ENCODE data around the gene FICD. TPM values are rescaled to one million over a fixed set of nuclear protein-coding genes. Genes with fewer than 3 reads are reported as not detected.
A peak's percentile ranks its signal among the peaks of the same experiment; 100 is the strongest.

Gene FICD
- total RNA-seq, 1 donor from 2014 or later: 3.6 TPM

DNA sequence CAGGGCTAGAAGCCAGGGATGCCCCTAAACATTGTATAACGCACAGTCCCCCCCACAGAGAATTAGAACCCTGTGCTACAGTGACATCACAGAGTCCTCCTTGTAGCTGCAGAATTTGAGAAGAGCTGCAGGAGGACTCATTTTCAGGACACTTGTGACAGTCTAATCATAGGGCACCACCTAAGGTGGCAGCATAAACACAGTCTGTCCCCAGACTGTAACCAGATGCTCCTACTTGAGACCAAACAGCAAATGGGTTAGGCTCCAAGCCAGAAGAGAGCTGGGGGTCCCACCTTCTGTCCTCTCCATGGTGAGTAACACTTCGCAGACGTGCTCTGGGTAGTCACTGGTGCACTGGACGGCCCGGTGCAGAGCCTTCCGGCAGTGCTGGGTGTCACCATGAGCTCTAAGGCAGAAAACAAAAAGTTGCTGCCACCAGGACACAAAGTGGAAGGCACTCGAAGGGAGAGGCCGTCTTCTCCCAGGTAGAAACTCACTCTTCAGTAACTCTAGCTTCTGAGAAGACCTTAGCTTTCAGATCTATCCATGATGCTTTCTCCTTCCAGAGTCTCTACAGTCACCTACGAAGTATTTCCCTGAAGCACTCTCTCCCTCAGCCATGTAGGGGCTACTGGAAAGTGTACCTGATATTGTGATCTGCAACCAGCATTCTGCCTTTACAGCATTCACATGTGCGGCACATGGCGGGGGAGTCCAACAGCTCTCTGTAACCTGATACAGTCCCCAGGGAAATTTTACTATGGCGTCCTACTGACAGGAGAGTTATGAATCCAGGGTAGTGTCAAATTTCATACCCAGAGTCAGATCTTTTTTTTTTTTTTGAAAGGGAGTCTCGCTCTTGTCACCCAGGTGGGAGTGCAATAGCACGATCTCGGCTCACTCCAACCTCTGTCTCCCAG, 17.1 kb downstream of the FICD start:
- peak overlapping the region; percentile 89 for H3K27ac Mint-ChIP-seq

DNA sequence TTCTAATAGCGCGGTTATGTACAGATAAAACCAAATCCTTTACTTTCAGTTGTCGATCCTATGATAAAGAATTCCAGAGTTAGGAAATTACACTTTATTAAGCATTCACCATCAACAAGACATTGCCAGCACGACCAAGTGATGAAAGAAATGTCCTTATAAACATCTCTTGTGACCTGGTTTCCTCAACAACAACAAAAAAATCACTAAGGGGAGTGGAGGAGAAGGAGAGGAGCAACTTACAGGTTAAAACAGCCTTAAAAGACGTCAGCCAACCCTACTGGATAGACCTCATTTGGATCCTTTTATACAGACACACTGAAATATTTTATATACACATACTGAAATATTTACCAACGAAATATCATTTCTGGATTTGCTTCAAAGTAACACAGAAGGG, 23.1 kb downstream of the FICD start:
- Mint-ChIP-seq H3K4me1 (peaks cover 3% of the 10 kb centered on the region), H3K27me3 (ENCODE audit: low read depth) (no peaks in the 10 kb centered on the region), H3K27ac (no peak overlapping the region), H3K36me3 (peaks cover 48% of the 10 kb centered on the region), H3K4me3 (no peak overlapping the region), H3K9me3 (no peaks in the 10 kb centered on the region)
- no peak for DNase-seq (ENCODE audit: low spot score in 2 of 2, unreplicated experiment in 2 of 2)
- TF ChIP-seq, protein P1, sequence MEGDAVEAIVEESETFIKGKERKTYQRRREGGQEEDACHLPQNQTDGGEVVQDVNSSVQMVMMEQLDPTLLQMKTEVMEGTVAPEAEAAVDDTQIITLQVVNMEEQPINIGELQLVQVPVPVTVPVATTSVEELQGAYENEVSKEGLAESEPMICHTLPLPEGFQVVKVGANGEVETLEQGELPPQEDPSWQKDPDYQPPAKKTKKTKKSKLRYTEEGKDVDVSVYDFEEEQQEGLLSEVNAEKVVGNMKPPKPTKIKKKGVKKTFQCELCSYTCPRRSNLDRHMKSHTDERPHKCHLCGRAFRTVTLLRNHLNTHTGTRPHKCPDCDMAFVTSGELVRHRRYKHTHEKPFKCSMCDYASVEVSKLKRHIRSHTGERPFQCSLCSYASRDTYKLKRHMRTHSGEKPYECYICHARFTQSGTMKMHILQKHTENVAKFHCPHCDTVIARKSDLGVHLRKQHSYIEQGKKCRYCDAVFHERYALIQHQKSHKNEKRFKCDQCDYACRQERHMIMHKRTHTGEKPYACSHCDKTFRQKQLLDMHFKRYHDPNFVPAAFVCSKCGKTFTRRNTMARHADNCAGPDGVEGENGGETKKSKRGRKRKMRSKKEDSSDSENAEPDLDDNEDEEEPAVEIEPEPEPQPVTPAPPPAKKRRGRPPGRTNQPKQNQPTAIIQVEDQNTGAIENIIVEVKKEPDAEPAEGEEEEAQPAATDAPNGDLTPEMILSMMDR (IDR thresholded peaks at IDR 0.05; ENCODE audit: unreplicated experiment): no peak

More for the DNA sequence above, 17.1 kb downstream of the FICD start:
- Mint-ChIP-seq H3K36me3 (peaks cover 46% of the 10 kb centered on the region), H3K27me3 (ENCODE audit: low read depth) (no peaks in the 10 kb centered on the region), H3K9me3 (no peaks in the 10 kb centered on the region), H3K4me1 (peaks cover 7% of the 10 kb centered on the region), H3K4me3 (no peak overlapping the region)
- TF ChIP-seq, protein P1 (IDR thresholded peaks at IDR 0.05; ENCODE audit: unreplicated experiment): no peak
- no peak for DNase-seq (ENCODE audit: low spot score in 2 of 2, unreplicated experiment in 2 of 2)

DNA sequence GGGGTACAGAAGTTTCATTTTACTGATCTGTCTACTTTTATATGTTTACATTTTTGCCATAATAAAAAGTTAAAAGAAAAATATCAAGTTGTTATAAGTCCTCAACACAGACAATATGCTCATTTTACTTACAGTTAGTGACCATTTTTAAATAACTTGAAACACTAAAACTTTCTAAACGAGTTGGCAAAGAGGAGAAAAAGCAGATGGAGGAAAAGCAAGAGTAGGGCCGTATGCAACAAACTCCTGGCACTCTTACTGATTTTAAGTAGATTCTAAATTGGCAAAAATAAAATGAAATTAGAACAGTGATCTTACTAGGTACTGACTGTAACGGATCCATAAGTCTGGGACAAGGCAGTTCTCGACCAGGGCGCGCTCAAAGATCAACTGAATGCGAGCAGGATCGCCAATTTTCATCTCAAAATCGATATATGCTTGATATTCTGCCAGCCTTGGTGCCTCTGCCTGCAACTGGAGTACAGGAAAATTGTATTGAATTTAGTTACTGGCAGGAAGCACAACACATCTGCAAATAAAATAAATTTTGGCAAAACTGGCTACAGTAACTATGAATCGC, 23.6 kb downstream of the FICD start:
- Mint-ChIP-seq H3K36me3 (peaks cover 46% of the 10 kb centered on the region), H3K4me1 (peaks cover 3% of the 10 kb centered on the region), H3K27me3 (ENCODE audit: low read depth) (no peaks in the 10 kb centered on the region), H3K9me3 (no peaks in the 10 kb centered on the region), H3K4me3 (no peak overlapping the region), H3K27ac (no peak overlapping the region)
- TF ChIP-seq, protein P1 (IDR thresholded peaks at IDR 0.05; ENCODE audit: unreplicated experiment): no peak
- DNase-seq (ENCODE audit: low spot score in 2 of 2, unreplicated experiment in 2 of 2): no peak

DNA sequence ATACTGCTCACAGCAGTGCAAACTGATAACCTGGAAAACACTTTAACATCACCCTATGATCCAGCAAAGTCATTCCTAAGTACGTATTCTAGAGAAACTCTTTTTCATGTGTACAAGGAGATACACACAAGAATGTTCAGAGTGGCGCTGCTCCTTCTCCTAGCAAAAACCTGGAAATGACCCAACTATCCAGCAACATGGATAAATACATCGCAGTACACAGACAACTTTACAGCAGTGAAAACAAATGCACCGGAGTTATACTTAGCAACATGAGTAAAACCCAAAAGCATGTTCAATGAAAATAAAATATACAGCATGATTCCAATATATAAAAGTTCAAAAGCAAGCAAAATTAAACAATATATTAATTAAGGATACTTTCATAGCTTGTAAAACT, 27.2 kb downstream of the FICD start:
- H3K9me3 Mint-ChIP-seq: no peaks in the 10 kb centered on the region

DNA sequence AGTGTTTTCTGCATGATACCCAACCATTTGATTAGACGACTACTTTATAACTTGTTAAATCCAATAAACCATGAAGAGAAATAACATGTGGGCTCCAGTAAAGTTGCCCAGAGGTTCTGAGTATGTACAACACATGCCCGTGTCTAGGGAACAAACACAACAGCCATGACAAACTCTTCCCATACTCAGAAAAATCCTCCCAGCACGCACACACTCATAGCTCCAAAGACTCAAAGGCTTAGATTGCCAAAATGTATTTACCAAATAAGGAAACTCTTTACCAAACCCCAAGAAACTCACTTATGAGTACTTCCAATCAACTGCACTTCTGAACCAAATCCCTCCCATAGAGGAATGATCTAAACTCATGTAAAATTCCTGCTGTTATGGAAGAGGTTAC, 28.6 kb downstream of the FICD start:
- no peaks in the 10 kb centered on the region for H3K27me3 Mint-ChIP-seq (ENCODE audit: low read depth)
- H3K36me3 Mint-ChIP-seq: peaks cover 35% of the 10 kb centered on the region
- no peaks in the 10 kb centered on the region for H3K9me3 Mint-ChIP-seq
- peaks cover 3% of the 10 kb centered on the region for H3K4me1 Mint-ChIP-seq
- TF ChIP-seq, protein P1 (IDR thresholded peaks at IDR 0.05; ENCODE audit: unreplicated experiment): no peak
- H3K4me3 Mint-ChIP-seq: no peak overlapping the region
- no peak for DNase-seq (ENCODE audit: low spot score in 2 of 2, unreplicated experiment in 2 of 2)
- no peak overlapping the region for H3K27ac Mint-ChIP-seq

More for the DNA sequence above, 27.2 kb downstream of the FICD start:
- Mint-ChIP-seq H3K4me3 (no peak overlapping the region), H3K27me3 (ENCODE audit: low read depth) (no peaks in the 10 kb centered on the region), H3K4me1 (peaks cover 3% of the 10 kb centered on the region), H3K36me3 (peaks cover 39% of the 10 kb centered on the region), H3K27ac (no peak overlapping the region)
- DNase-seq (ENCODE audit: low spot score in 2 of 2, unreplicated experiment in 2 of 2): no peak
- TF ChIP-seq, protein P1 (IDR thresholded peaks at IDR 0.05; ENCODE audit: unreplicated experiment): no peak

Data from mesothelial cell of epicardium (in vitro differentiated cells).